OCI-LY7 (cell line): ENCODE results near the gene MED8. TPM values are rescaled to one million over a fixed set of nuclear protein-coding genes. Genes with fewer than 3 reads are reported as not detected.

ENCODE experiments used
- BruUV-seq: library from RNA; stranded (reverse); fragments of 400-500 nt; replicated peaks from 2 replicates; lab custom pipeline; 2021; lab: Mats Ljungman, UMichigan
- CTCF ChIA-PET: fragments of 300-600 bp; sonication (Branson Sonifier 250); formaldehyde crosslinking; loops from one replicate; lab custom pipeline; 2022; ENCODE audit warnings: antibody characterized with exemption; ENCODE audit not compliant: unreplicated experiment; lab: Charles Lee
- POLR2A ChIA-PET: fragments of 300-600 bp; sonication (Branson Sonifier 250); formaldehyde crosslinking; loops from one replicate; lab custom pipeline; 2022; ENCODE audit warnings: antibody characterized with exemption; lab: Charles Lee
- DNase-seq: peaks from one replicate; pipeline ENCODE4 v3.0.0-alpha.2; 2015; ENCODE audit warnings: low spot score
- H2AFZ ChIP-seq: fragments of 200-600 bp; sonication (generic), shearing (Covaris generic); 2 replicates; pipeline ENCODE4 v1.6.1; 2014; ENCODE audit warnings: mild to moderate bottlenecking, antibody characterized with exemption, low read length, moderate library complexity
- H3K27ac ChIP-seq: fragments of 200-600 bp; sonication (generic); 2 replicates; pipeline ENCODE4 v1.5.1; 2014; ENCODE audit warnings: mixed run types, low read depth, mild to moderate bottlenecking, moderate library complexity, low read length, inconsistent platforms; ENCODE audit not compliant: poor library complexity, severe bottlenecking
- H3K36me3 ChIP-seq: fragments of 200-600 bp; sonication (generic); 2 replicates; pipeline ENCODE4 v1.6.1; 2014; ENCODE audit warnings: mild to moderate bottlenecking, antibody characterized with exemption, low read length, moderate library complexity, mixed read lengths; ENCODE audit not compliant: insufficient read depth
- H3K4me1 ChIP-seq: fragments of 200-600 bp; sonication (generic); 2 replicates; pipeline ENCODE4 v1.5.1; 2014; ENCODE audit warnings: mild to moderate bottlenecking, low read length; ENCODE audit not compliant: insufficient read depth, poor library complexity, severe bottlenecking
- H3K4me2 ChIP-seq: fragments of 200-600 bp; sonication (generic); 2 replicates; pipeline ENCODE4 v1.6.1; 2014; ENCODE audit warnings: mild to moderate bottlenecking, low read length
- H3K4me3 ChIP-seq: fragments of 200-600 bp; sonication (generic); 2 replicates; pipeline ENCODE4 v1.5.1; 2014; ENCODE audit warnings: mild to moderate bottlenecking, low read depth, low read length; ENCODE audit not compliant: poor library complexity, severe bottlenecking
- H3K79me2 ChIP-seq: fragments of 200-600 bp; sonication (generic); 2 replicates; pipeline ENCODE4 v1.6.1; 2016; ENCODE audit warnings: low read depth, mild to moderate bottlenecking, low read length, moderate library complexity, mixed read lengths; ENCODE audit not compliant: insufficient read depth
- H3K9me2 ChIP-seq: fragments of 200-600 bp; sonication (generic); 2 replicates; pipeline ENCODE4 v1.6.1; 2016; ENCODE audit warnings: mild to moderate bottlenecking, low read length, mixed read lengths; ENCODE audit not compliant: insufficient read depth
- H3K9me3 ChIP-seq: fragments of 200-600 bp; sonication (generic); 2 replicates; pipeline ENCODE4 v1.6.1; 2014; ENCODE audit warnings: mild to moderate bottlenecking, mixed run types, low read length, mixed read lengths
- H4K20me1 ChIP-seq: fragments of 200-600 bp; sonication (generic); 2 replicates; pipeline ENCODE4 v1.6.1; 2014; ENCODE audit warnings: mild to moderate bottlenecking, antibody characterized with exemption, low read length, moderate library complexity, mixed read lengths; ENCODE audit not compliant: insufficient read depth
- EZH2phosphoT487 ChIP-seq: fragments of 200-600 bp; sonication (generic); IDR thresholded peaks from 2 replicates; pipeline ENCODE4 v1.6.1; 2018; ENCODE audit warnings: low read depth, borderline replicate concordance, mild to moderate bottlenecking, mixed run types, antibody characterized with exemption, low read length, moderate library complexity, mixed read lengths
- intact Hi-C: fragments of 100-400 bp; cut with micrococcal nuclease; formaldehyde crosslinking; loops from one replicate; pipeline ENCODE4 v1.10.0; 2022; ENCODE audit not compliant: unreplicated experiment
- total RNA-seq, 2 experiments: library from RNA; depleted of rRNA in 1 of 2; stranded (reverse); fragments of >200 nt in 1 of 2; shearing (Covaris generic) in 1 of 2; gene quantifications; 2 replicates each; pipeline ENCODE4 v1.2.3, GENCODE V29; 2014 to 2022
- TF ChIP-seq, protein P1 (sequence below): fragments of 200-600 bp; sonication (generic); conservative IDR thresholded peaks from 2 replicates; pipeline ENCODE4 v1.5.1; 2014; ENCODE audit warnings: mild to moderate bottlenecking, antibody characterized with exemption, low read length, moderate library complexity, mixed read lengths

Gene MED8
- total RNA-seq, 2 experiments from 2014 or later = 37.6 to 37.8 TPM

DNA sequence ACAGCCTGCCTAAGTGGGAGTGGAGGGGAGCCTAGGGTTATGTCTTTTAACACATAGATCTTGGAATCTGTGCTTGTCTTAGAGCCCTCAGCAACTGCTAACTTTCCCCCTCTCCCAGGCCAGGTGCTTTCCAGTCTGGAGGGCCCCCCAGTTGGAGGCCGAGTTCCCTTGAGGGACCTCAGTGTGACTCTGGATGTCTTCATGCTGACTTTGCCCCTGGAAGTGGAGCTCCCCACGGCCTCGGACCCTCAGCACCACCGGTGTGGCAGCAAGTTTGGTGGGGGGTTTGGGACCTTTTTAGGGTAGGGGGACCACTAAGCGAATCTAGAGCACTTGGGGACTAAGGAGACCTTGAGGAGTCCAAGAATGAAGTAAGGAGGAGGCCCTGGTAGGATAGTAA lies 41.2 kb upstream of the MED8 start:
- POLR2A ChIA-PET = no interaction called here
- H3K4me1 ChIP-seq = no peaks in the 10 kb centered on the region
- no peak for DNase-seq
- no peak overlapping the region for H3K27ac ChIP-seq
- CTCF ChIA-PET = no interaction called here
- intact Hi-C loops = no loop called here
- no peaks in the 10 kb centered on the region for H4K20me1 ChIP-seq
- BruUV-seq = no TSS peak
- no peak overlapping the region for H3K4me2 ChIP-seq
- H3K4me3 ChIP-seq = no peak overlapping the region
- no peaks in the 10 kb centered on the region for H3K9me2 ChIP-seq
- peaks cover 76% of the 10 kb centered on the region for H3K36me3 ChIP-seq
- H3K79me2 ChIP-seq = no peaks in the 10 kb centered on the region
- no peaks in the 10 kb centered on the region for H3K9me3 ChIP-seq
- no peak overlapping the region for H2AFZ ChIP-seq
- no peak for TF ChIP-seq EZH2phosphoT487
- TF ChIP-seq, protein P1, sequence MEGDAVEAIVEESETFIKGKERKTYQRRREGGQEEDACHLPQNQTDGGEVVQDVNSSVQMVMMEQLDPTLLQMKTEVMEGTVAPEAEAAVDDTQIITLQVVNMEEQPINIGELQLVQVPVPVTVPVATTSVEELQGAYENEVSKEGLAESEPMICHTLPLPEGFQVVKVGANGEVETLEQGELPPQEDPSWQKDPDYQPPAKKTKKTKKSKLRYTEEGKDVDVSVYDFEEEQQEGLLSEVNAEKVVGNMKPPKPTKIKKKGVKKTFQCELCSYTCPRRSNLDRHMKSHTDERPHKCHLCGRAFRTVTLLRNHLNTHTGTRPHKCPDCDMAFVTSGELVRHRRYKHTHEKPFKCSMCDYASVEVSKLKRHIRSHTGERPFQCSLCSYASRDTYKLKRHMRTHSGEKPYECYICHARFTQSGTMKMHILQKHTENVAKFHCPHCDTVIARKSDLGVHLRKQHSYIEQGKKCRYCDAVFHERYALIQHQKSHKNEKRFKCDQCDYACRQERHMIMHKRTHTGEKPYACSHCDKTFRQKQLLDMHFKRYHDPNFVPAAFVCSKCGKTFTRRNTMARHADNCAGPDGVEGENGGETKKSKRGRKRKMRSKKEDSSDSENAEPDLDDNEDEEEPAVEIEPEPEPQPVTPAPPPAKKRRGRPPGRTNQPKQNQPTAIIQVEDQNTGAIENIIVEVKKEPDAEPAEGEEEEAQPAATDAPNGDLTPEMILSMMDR = no peak

DNA sequence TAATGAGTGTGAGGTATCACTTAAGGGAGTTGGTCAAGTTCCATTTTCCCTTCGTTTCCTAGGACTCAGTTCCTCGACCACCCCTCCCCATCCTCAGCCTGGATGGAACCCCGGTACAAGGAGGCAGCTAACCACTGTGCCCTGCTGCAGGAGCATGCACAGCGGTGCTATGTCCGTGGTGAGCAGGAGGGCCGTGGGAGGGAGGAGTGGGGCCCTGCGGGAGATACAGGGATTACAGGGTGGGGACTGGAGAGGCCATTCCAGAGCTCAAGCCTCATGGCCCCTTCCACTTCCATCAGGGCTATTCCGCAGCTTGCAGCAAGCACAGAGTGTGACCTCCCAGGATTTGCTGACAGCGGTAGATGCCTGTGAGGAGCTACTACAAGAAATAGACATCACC lies 38.3 kb upstream of the MED8 start:
- ChIA-PET POLR2A (interaction anchor here (0.6 kb wide), 1 partner anchor 1425 kb away, joined by 3 read pairs; no protein-coding TSS in a partner anchor), CTCF (no interaction called here)
- no peak for DNase-seq
- peaks cover 80% of the 10 kb centered on the region for H3K36me3 ChIP-seq
- no peaks in the 10 kb centered on the region for H3K79me2 ChIP-seq
- H2AFZ ChIP-seq = no peak overlapping the region
- TF ChIP-seq EZH2phosphoT487 = no peak
- TF ChIP-seq, protein P1 = no peak
- H3K4me3 ChIP-seq = no peak overlapping the region
- intact Hi-C loops = no loop called here
- no peaks in the 10 kb centered on the region for H3K4me1 ChIP-seq
- no peaks in the 10 kb centered on the region for H4K20me1 ChIP-seq
- BruUV-seq = TSS peak; percentile 56
- H3K9me2 ChIP-seq = no peaks in the 10 kb centered on the region
- H3K9me3 ChIP-seq = no peaks in the 10 kb centered on the region
- H3K27ac ChIP-seq = no peak overlapping the region
- H3K4me2 ChIP-seq = no peak overlapping the region

- Histone ChIP-seq H3K4me1 (no peaks in the 10 kb centered on the region), H3K36me3 (peaks cover 81% of the 10 kb centered on the region), H4K20me1 (no peaks in the 10 kb centered on the region), H3K27ac (no peak overlapping the region), H3K4me3 (no peak overlapping the region), H3K9me3 (no peaks in the 10 kb centered on the region), H3K4me2 (no peak overlapping the region), H3K9me2 (no peaks in the 10 kb centered on the region), H3K79me2 (no peaks in the 10 kb centered on the region), H2AFZ (no peak overlapping the region)
- TF ChIP-seq, protein P1 = no peak
- no peak for TF ChIP-seq EZH2phosphoT487
- ChIA-PET POLR2A (interaction anchor here (0.6 kb wide), 1 partner anchor 1425 kb away, joined by 3 read pairs; no protein-coding TSS in a partner anchor), CTCF (no interaction called here)
- BruUV-seq = no TSS peak
- intact Hi-C loops = no loop called here
- no peak for DNase-seq
Observed at GRCh38 chr1:43427524-43427923, 37.9 kb upstream of the MED8 start.
